Upper lobe of left lung (tissue), 6 donors: ENCODE measurements around the gene PLD4. TPM values are rescaled to one million over a fixed set of nuclear protein-coding genes. Genes with fewer than 3 reads are reported as not detected.

Source experiments
- ATAC-seq, 2 donors: fragments of 200-7000 bp; cut with Tn5 transposase; one replicate each; pipeline ENCODE4 v1.9.1; 2022; ENCODE audit warnings: mild to moderate bottlenecking in 2 of 2, moderate library complexity in 2 of 2; ENCODE audit not compliant: low FRiP score in 2 of 2
- DNase-seq, 2 donors: peaks; one replicate each; pipeline ENCODE4 v3.0.0-alpha.2; 2019 to 2020
- H3K27ac ChIP-seq, 4 donors: fragments of 200-600 bp; sonication (generic); one replicate each; pipeline ENCODE4 v1.5.1; 2016 to 2019
- H3K27me3 ChIP-seq, 4 donors: fragments of 200-600 bp; sonication (generic); one replicate each; pipeline ENCODE4 v1.5.1; 2017 to 2019
- H3K36me3 ChIP-seq, 4 donors: fragments of 200-600 bp; sonication (generic); one replicate each; pipeline ENCODE4 v1.5.1; 2016 to 2019
- H3K4me1 ChIP-seq, 4 donors: fragments of 200-600 bp; sonication (generic); one replicate each; pipeline ENCODE4 v1.5.1; 2018 to 2019
- H3K4me3 ChIP-seq, 4 donors: fragments of 200-600 bp; sonication (generic); one replicate each; pipeline ENCODE4 v1.5.1; 2017 to 2019; ENCODE audit warnings: mild to moderate bottlenecking in 2 of 4, moderate library complexity in 1 of 4
- H3K9me3 ChIP-seq, 4 donors: fragments of 200-600 bp; sonication (generic); one replicate each; pipeline ENCODE4 v1.5.1; 2018 to 2019
- CTCF ChIP-seq, 6 experiments: fragments of 450-650 bp in 4 of 6; fragments of 200-600 bp in 2 of 6; sonication (generic) in 2 of 6; IDR thresholded peaks; one replicate each; pipeline ENCODE4 v1.5.1; 2016 to 2019; ENCODE audit warnings: antibody characterized with exemption in 6 of 6
- EP300 ChIP-seq, 4 donors: sonication (generic); formaldehyde crosslinking; IDR thresholded peaks; one replicate each; pipeline ENCODE4 v1.5.1; 2017; ENCODE audit warnings: antibody characterized with exemption in 4 of 4, control low read depth in 2 of 4
- POLR2A ChIP-seq, 4 donors: fragments of 450-650 bp; IDR thresholded peaks; one replicate each; pipeline ENCODE4 v1.5.1; 2016 to 2017; ENCODE audit warnings: antibody characterized with exemption in 4 of 4, mild to moderate bottlenecking in 2 of 4
- POLR2AphosphoS5 ChIP-seq, 2 donors: sonication (generic); formaldehyde crosslinking; IDR thresholded peaks; one replicate each; pipeline ENCODE4 v1.5.1; 2017; ENCODE audit warnings: antibody characterized with exemption in 2 of 2
- WGBS, 2 donors: methylation state at CpG; one replicate each; pipeline ENCODE4 v1.1.5; 2017 to 2018; 5-methylcytosine and 5-hydroxymethylcytosine counted together
- total RNA-seq, 6 donors: library from RNA; depleted of rRNA in 4 of 6; stranded (reverse); fragments of >200 nt in 4 of 6; gene quantifications; one replicate each; pipeline versions ENCODE4 v1.1.0 to v1.2.1, GENCODE V29; 2016 to 2021
- donor health status: DM: no; HTN: no; CAD: no; lungs with moderate emphysema.
- donor health status: DM: no; HTN: yes; CAD: no; lungs with severe emphysema.

PLD4 gene
- total RNA-seq, 6 donors from 2014 or later: under 0.01 to 6.1 (median 2.5) TPM; not detected in 3

GRCh38 chr14:104877066-104877805 lies 47.4 kb upstream of the PLD4 start:
- Histone ChIP-seq H3K27ac (no peak overlapping the region), H3K4me1 (peaks cover 0 to 11% (median 5%) of the 10 kb centered on the region in 4 donors), H3K4me3 (no peak overlapping the region), H3K27me3 (no peaks in the 10 kb centered on the region), H3K9me3 (no peaks in the 10 kb centered on the region), H3K36me3 (peaks cover 0 to 22% (median 10%) of the 10 kb centered on the region in 4 donors)
- WGBS, 2 donors: 87 to 93% methylated on average over 5 to 11 of the region's 14 CpGs
- DNase-seq (peak in 1 of 2 donors; percentile 62), ATAC-seq (no peak)
- TF ChIP-seq CTCF (IDR thresholded peaks at IDR 0.05): no peak

GRCh38 chr14:104877806-104878550 lies 46.7 kb upstream of the PLD4 start:
- no peak overlapping the region for H3K4me3 ChIP-seq
- no peaks in the 10 kb centered on the region for H3K27me3 ChIP-seq
- peak in 1 of 2 donors; percentile 63 for DNase-seq
- H3K36me3 ChIP-seq: peaks cover 0 to 24% (median 12%) of the 10 kb centered on the region in 4 donors
- ATAC-seq: no peak
- WGBS, 2 donors: 83 to 88% methylated on average over 14 to 27 of the region's 30 CpGs
- peaks cover 0 to 5% (median 2%) of the 10 kb centered on the region in 4 donors for H3K4me1 ChIP-seq
- H3K9me3 ChIP-seq: no peaks in the 10 kb centered on the region
- TF ChIP-seq POLR2A (IDR thresholded peaks at IDR 0.05) (no peak), POLR2AphosphoS5 (IDR thresholded peaks at IDR 0.05) (no peak), CTCF (IDR thresholded peaks at IDR 0.05) (no peak), EP300 (IDR thresholded peaks at IDR 0.05) (no peak)
- H3K27ac ChIP-seq: no peak overlapping the region

DNA sequence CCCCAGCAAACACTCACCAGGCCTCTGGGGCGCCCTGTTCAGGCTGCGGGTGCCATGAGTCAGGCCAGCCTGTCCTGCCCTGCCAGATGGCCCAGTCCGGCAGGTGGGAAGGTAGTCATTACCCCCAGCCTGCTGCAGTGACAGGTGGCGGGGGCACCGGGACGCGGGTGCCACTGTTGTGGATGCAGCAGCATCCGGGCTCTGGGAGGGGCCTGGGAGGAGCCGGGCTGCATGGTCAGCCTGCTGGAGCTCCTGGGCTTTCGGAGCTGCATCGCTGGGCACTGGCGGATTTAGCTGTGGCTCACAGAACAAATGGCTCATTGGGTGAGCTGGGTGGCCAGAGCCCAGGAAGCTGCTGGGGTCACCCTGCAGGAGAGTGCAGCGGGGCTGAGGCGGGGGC lies 46.1 kb upstream of the PLD4 start:
- DNase-seq (peak in 1 of 2 donors; percentile 73), ATAC-seq (no peak)
- Histone ChIP-seq H3K27ac (no peak overlapping the region), H3K4me1 (peaks cover 0 to 2% (median 0%) of the 10 kb centered on the region in 4 donors), H3K9me3 (no peaks in the 10 kb centered on the region), H3K36me3 (peaks cover 0 to 30% (median 17%) of the 10 kb centered on the region in 4 donors), H3K4me3 (no peak overlapping the region), H3K27me3 (no peaks in the 10 kb centered on the region)
- no peak for TF ChIP-seq POLR2A (IDR thresholded peaks at IDR 0.05)
- no peak for TF ChIP-seq POLR2AphosphoS5 (IDR thresholded peaks at IDR 0.05)
- TF ChIP-seq CTCF (IDR thresholded peaks at IDR 0.05): no peak
- TF ChIP-seq EP300 (IDR thresholded peaks at IDR 0.05): no peak
- WGBS, 2 donors: 88 to 93% methylated on average over 8 to 9 of the region's 14 CpGs

- no peak overlapping the region for H3K4me3 ChIP-seq
- H3K27ac ChIP-seq: no peak overlapping the region
- H3K27me3 ChIP-seq: no peaks in the 10 kb centered on the region
- no peaks in the 10 kb centered on the region for H3K9me3 ChIP-seq
- TF ChIP-seq POLR2AphosphoS5 (IDR thresholded peaks at IDR 0.05) (no peak), EP300 (IDR thresholded peaks at IDR 0.05) (no peak), POLR2A (IDR thresholded peaks at IDR 0.05) (no peak), CTCF (IDR thresholded peaks at IDR 0.05) (no peak)
- no peak for ATAC-seq
- peaks cover 0 to 39% (median 24%) of the 10 kb centered on the region in 4 donors for H3K36me3 ChIP-seq
- WGBS, 2 donors: 82 to 88% methylated on average over 17 to 29 of the region's 29 CpGs
- H3K4me1 ChIP-seq: peaks cover 0 to 2% (median 0%) of the 10 kb centered on the region in 4 donors
- DNase-seq: peak in 1 of 2 donors; percentile 67
Measured at GRCh38 chr14:104879201-104879982, 45.3 kb upstream of the PLD4 start.
